Measurements from ENCODE around the gene FAT1. TPM values are rescaled to one million over a fixed set of nuclear protein-coding genes. Genes with fewer than 3 reads are reported as not detected.

FAT1 gene
- total RNA-seq, 1 experiment from 2014 or later = 172 TPM

DNA sequence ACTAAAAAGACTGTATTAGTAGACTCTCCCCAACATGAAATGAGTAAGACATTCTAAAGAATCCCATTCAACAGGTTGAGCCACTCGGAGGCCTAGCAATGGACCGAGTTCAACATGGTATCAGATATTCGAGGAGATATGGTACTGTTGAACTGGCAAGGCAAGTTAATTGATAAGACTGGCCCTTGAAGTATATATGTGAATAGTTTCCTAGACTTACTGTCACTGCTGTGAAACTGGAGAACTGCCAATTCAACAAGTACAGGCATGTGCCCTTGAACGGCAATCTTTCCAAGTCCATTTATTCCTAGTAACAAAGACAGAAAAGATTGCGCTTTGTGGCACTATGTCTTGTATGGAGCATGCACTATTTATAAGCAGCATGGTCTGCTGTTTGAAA lies 24.4 kb downstream of the FAT1 start (continued):
- TF ChIP-seq ZNF416 (CRISPR knock-in tag; IDR thresholded peaks at IDR 0.05) (no peak), FOXK1 (CRISPR knock-in tag; IDR thresholded peaks at IDR 0.05) (no peak), IRF2 (CRISPR knock-in tag; IDR thresholded peaks at IDR 0.05; ENCODE audit: borderline replicate concordance, low read depth) (no peak), USF2 (CRISPR knock-in tag; IDR thresholded peaks at IDR 0.05) (no peak)

GRCh38 chr4:186698525-186698924 lies 25.1 kb downstream of the FAT1 start:
- peak overlapping the region; percentile 58 for H3K27ac Mint-ChIP-seq
- TF ChIP-seq ZNF416 (CRISPR knock-in tag; IDR thresholded peaks at IDR 0.05) (no peak), ZNF425 (CRISPR knock-in tag; conservative IDR thresholded peaks at IDR 0.05) (no peak), RORB (CRISPR knock-in tag; IDR thresholded peaks at IDR 0.05) (no peak), SP1 (CRISPR knock-in tag; conservative IDR thresholded peaks at IDR 0.05) (no peak), FOXP4 (CRISPR knock-in tag; IDR thresholded peaks at IDR 0.05) (no peak), CDX4 (CRISPR knock-in tag; IDR thresholded peaks at IDR 0.05; ENCODE audit: borderline replicate concordance) (no peak)
- TF ChIP-seq, protein P1, sequence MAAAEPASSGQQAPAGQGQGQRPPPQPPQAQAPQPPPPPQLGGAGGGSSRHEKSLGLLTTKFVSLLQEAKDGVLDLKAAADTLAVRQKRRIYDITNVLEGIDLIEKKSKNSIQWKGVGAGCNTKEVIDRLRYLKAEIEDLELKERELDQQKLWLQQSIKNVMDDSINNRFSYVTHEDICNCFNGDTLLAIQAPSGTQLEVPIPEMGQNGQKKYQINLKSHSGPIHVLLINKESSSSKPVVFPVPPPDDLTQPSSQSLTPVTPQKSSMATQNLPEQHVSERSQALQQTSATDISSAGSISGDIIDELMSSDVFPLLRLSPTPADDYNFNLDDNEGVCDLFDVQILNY (CRISPR knock-in tag; IDR thresholded peaks at IDR 0.05) = no peak
- TF ChIP-seq, protein P2, sequence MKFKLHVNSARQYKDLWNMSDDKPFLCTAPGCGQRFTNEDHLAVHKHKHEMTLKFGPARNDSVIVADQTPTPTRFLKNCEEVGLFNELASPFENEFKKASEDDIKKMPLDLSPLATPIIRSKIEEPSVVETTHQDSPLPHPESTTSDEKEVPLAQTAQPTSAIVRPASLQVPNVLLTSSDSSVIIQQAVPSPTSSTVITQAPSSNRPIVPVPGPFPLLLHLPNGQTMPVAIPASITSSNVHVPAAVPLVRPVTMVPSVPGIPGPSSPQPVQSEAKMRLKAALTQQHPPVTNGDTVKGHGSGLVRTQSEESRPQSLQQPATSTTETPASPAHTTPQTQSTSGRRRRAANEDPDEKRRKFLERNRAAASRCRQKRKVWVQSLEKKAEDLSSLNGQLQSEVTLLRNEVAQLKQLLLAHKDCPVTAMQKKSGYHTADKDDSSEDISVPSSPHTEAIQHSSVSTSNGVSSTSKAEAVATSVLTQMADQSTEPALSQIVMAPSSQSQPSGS (CRISPR knock-in tag; IDR thresholded peaks at IDR 0.05; ENCODE audit: borderline replicate concordance, low read depth) = no peak
- TF ChIP-seq, protein P3, sequence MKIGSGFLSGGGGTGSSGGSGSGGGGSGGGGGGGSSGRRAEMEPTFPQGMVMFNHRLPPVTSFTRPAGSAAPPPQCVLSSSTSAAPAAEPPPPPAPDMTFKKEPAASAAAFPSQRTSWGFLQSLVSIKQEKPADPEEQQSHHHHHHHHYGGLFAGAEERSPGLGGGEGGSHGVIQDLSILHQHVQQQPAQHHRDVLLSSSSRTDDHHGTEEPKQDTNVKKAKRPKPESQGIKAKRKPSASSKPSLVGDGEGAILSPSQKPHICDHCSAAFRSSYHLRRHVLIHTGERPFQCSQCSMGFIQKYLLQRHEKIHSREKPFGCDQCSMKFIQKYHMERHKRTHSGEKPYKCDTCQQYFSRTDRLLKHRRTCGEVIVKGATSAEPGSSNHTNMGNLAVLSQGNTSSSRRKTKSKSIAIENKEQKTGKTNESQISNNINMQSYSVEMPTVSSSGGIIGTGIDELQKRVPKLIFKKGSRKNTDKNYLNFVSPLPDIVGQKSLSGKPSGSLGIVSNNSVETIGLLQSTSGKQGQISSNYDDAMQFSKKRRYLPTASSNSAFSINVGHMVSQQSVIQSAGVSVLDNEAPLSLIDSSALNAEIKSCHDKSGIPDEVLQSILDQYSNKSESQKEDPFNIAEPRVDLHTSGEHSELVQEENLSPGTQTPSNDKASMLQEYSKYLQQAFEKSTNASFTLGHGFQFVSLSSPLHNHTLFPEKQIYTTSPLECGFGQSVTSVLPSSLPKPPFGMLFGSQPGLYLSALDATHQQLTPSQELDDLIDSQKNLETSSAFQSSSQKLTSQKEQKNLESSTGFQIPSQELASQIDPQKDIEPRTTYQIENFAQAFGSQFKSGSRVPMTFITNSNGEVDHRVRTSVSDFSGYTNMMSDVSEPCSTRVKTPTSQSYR (CRISPR knock-in tag; IDR thresholded peaks at IDR 0.05) = no peak
- H3K4me1 Mint-ChIP-seq = peaks cover 78% of the 10 kb centered on the region
- H3K27me3 Mint-ChIP-seq (ENCODE audit: low read depth) = no peaks in the 10 kb centered on the region
- H3K36me3 Mint-ChIP-seq = peaks cover 23% of the 10 kb centered on the region
- H3K4me3 Mint-ChIP-seq = no peak overlapping the region
- ChIA-PET POLR2A (no interaction called here), CTCF (no interaction called here)
- ATAC-seq (no peak), DNase-seq (ENCODE audit: low spot score) (no peak)
- H3K9me3 Mint-ChIP-seq = peaks cover 4% of the 10 kb centered on the region; the same call in 1 of the 2 replicates

All from WTC11 (cell line).